Measurements from ENCODE around the gene DIDO1.

DNA sequence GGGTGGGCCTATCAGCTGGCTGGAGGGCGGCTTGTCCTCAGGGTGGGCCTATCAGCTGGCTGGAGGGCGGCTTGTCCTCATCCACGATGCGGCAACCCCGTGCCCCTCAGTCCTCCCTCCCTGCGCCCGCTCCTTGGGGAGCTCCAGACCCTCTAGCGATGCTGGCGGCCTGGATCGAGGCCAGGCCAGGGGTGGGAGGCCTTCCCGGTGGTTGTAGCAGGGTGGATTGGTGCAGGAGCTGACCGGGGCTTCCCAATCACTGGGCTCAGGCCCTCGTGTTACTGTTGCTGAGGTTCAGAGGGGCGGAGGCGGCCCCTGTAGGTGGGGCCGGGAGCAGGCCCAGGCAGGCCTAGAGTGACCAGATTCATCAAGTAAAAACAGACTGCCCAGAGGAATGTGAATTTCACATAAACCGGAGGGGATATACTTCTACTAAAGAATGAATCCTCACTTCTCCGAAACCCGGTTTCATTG lies 35.0 kb upstream of the DIDO1 start:
- TF ChIP-seq, protein P1, sequence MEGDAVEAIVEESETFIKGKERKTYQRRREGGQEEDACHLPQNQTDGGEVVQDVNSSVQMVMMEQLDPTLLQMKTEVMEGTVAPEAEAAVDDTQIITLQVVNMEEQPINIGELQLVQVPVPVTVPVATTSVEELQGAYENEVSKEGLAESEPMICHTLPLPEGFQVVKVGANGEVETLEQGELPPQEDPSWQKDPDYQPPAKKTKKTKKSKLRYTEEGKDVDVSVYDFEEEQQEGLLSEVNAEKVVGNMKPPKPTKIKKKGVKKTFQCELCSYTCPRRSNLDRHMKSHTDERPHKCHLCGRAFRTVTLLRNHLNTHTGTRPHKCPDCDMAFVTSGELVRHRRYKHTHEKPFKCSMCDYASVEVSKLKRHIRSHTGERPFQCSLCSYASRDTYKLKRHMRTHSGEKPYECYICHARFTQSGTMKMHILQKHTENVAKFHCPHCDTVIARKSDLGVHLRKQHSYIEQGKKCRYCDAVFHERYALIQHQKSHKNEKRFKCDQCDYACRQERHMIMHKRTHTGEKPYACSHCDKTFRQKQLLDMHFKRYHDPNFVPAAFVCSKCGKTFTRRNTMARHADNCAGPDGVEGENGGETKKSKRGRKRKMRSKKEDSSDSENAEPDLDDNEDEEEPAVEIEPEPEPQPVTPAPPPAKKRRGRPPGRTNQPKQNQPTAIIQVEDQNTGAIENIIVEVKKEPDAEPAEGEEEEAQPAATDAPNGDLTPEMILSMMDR (conservative IDR thresholded peaks at IDR 0.05 in 1 of 2, IDR thresholded peaks at IDR 0.05 in 1 of 2; ENCODE audit: low read depth in 1 of 2, low read length in 2 of 2), result no peak
- TF ChIP-seq EZH2 (IDR thresholded peaks at IDR 0.05; ENCODE audit: low read length, missing control alignments), result no peak
